HG03439 (cell line): ENCODE results near the gene OR8G1.
"Not testable (repeated sequence)": the region's sequence is repeated elsewhere in the genome, so short reads cannot be mapped to it uniquely, and the experiment has no call there.

Experiments used
- ATAC-seq: cut with Tn5 transposase; IDR thresholded peaks from one replicate; pipeline ENCODE4 v1.9.1; 2021; ENCODE audit warnings: mild to moderate bottlenecking, moderate library complexity; ENCODE audit not compliant: unreplicated experiment

OR8G1 gene, protein sequence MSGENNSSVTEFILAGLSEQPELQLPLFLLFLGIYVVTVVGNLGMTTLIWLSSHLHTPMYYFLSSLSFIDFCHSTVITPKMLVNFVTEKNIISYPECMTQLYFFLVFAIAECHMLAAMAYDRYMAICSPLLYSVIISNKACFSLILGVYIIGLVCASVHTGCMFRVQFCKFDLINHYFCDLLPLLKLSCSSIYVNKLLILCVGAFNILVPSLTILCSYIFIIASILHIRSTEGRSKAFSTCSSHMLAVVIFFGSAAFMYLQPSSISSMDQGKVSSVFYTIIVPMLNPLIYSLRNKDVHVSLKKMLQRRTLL

GRCh38 chr11:124240621-124241397 lies at the start of gene OR8G1:
Gene OR8G1, plus strand, starts transcription at chr11:124241095. Its CDS starts 8,581 bp downstream, at chr11:124249676.
- no peak for ATAC-seq

- no peak for ATAC-seq
These were observed 47.5 kb upstream of the OR8G1 start for GRCh38 chr11:124193221-124194010.

- no peak for ATAC-seq
These were observed 46.4 kb upstream of the OR8G1 start for GRCh38 chr11:124194293-124195188.

GRCh38 chr11:124195189-124195734 lies 45.6 kb upstream of the OR8G1 start:
- ATAC-seq, result peak; percentile 88

GRCh38 chr11:124197999-124198398 lies 42.9 kb upstream of the OR8G1 start:
- no peak for ATAC-seq

GRCh38 chr11:124198897-124199296 lies 42.0 kb upstream of the OR8G1 start:
- no peak for ATAC-seq

DNA sequence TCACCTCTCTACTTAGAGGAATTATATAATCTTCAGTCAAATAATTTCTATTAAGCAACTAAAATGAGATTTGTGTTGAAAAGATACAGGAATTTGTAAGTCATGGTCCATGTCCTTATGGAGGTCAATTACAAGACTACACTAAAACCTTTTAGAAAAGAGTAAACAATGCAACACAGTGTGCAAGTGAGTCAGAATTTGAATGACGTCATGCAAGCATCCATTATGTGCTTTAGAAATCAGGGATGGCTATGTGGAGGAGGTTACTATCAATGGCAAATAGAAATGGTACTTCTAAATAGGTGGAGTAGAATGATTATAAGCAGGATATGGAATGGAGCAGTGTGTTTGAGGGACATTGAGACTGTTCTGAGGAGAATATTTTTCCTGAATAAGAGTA lies 41.2 kb upstream of the OR8G1 start:
- ATAC-seq, result no peak

GRCh38 chr11:124200671-124201070 lies 40.2 kb upstream of the OR8G1 start:
- no peak for ATAC-seq

GRCh38 chr11:124202951-124203350 lies 37.9 kb upstream of the OR8G1 start:
- ATAC-seq, result no peak

- ATAC-seq, result no peak
These were observed 36.9 kb upstream of the OR8G1 start for GRCh38 chr11:124204008-124204407.

GRCh38 chr11:124207102-124207792 lies 33.6 kb upstream of the OR8G1 start:
- ATAC-seq, result no peak

GRCh38 chr11:124209824-124210357 lies 31.0 kb upstream of the OR8G1 start:
- no peak for ATAC-seq

DNA sequence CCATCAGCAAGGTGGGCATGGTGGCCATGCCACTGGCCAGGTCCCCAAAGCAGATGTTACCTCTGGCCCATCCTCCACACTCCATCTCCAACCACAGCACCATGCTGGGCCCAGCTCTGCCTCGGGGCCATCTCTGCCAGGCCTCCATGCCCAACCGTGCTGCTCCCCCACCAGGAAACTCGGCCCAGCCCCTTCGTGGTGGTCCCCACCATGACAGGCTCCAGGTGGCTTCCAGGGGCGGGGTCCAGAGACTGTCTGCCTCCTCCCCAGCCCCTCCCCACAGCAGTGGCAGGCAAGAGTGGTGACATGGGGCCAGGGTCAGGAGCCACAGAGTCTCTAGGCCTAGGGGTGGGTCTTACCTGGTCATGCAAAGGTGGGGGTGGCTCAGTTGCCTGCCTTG lies 30.5 kb upstream of the OR8G1 start:
- no peak for ATAC-seq

GRCh38 chr11:124211321-124211720 lies 29.6 kb upstream of the OR8G1 start:
- ATAC-seq, result no peak

GRCh38 chr11:124214027-124214426 lies 26.9 kb upstream of the OR8G1 start:
- ATAC-seq, result no peak

DNA sequence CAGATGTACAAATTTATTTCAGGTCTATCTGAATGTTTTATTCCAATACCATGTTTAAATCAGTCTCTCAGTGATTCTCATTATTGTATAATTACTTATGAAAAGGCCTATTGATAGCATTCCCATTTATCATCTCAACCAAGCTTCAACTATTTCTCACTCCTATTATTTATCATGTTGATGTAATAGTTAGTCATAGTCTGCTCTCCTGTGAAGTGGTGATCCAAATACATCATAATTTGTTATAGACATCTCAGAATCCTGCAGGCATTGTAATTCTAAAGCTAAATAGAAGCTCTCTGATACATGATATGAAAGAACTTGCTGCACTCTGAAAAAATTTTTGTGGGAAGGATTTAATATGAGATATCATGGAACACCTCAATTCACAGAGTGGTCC lies 21.8 kb upstream of the OR8G1 start:
- no peak for ATAC-seq

DNA sequence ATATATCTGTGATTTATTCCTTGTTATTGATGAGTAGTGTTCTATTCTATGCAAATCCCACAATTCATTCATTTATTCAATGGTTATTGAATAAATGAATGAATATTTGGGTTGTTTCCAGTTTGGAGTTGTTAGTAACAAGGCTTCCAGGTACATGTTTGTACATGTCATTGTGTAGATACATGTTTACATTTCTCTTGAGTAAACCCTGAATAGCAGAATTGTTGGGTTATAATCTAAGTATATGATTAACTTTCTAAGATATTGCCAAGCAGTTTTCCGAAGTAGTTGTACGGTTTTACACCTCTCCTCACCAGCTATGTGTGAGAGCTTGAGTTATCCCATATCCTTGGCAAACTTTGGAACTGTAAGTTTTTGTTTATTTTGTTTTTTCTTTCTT lies 18.5 kb upstream of the OR8G1 start:
- ATAC-seq, result no peak

DNA sequence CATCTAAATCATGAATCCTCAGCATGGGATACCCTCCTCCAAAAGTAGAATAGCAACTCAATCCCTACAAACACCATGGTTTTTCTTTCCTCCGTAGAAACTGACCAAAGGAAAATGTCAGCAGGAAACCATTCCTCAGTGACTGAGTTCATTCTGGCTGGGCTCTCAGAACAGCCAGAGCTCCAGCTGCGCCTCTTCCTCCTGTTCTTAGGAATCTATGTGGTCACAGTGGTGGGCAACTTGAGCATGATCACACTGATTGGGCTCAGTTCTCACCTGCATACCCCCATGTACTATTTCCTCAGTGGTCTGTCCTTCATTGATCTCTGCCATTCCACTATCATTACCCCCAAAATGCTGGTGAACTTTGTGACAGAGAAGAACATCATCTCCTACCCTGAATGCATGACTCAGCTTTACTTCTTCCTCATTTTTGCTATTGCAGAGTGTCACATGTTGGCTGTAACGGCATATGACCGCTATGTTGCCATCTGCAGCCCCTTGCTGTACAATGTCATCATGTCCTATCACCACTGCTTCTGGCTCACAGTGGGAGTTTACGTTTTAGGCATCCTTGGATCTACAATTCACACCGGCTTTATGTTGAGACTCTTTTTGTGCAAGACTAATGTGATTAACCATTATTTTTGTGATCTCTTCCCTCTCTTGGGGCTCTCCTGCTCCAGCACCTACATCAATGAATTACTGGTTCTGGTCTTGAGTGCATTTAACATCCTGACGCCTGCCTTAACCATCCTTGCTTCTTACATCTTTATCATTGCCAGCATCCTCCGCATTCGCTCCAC lies 16.1 kb upstream of the OR8G1 start:
- not testable (repeated sequence) for ATAC-seq

DNA sequence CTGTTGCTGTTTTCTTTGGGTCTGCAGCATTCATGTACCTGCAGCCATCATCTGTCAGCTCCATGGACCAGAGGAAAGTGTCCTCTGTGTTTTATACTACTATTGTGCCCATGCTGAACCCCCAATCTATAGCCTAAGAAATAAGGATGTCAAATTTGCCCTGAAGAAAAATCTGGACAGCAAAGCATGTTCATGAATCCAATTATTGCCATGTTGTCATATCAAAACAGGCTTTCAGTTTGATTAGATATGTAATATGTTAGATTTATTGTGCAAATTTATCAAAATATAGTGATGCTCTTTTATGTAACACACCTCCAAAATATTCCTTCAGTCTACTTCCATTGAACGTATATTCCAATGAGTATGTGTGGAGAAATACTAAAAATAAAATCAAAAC lies 15.4 kb upstream of the OR8G1 start:
- no peak for ATAC-seq
